HL-60 (cell line): ENCODE data around the gene INTS3.

ENCODE experiments used
- POLR2AphosphoS5 ChIP-seq: IDR thresholded peaks from 2 replicates; pipeline ENCODE4 v1.6.1; 2012; ENCODE audit warnings: low read depth
- TF ChIP-seq, protein P1 (sequence below): IDR thresholded peaks from one replicate; pipeline ENCODE4 v1.5.1; 2011; ENCODE audit warnings: low read length, control low read depth, inconsistent platforms; ENCODE audit not compliant: insufficient read depth

DNA sequence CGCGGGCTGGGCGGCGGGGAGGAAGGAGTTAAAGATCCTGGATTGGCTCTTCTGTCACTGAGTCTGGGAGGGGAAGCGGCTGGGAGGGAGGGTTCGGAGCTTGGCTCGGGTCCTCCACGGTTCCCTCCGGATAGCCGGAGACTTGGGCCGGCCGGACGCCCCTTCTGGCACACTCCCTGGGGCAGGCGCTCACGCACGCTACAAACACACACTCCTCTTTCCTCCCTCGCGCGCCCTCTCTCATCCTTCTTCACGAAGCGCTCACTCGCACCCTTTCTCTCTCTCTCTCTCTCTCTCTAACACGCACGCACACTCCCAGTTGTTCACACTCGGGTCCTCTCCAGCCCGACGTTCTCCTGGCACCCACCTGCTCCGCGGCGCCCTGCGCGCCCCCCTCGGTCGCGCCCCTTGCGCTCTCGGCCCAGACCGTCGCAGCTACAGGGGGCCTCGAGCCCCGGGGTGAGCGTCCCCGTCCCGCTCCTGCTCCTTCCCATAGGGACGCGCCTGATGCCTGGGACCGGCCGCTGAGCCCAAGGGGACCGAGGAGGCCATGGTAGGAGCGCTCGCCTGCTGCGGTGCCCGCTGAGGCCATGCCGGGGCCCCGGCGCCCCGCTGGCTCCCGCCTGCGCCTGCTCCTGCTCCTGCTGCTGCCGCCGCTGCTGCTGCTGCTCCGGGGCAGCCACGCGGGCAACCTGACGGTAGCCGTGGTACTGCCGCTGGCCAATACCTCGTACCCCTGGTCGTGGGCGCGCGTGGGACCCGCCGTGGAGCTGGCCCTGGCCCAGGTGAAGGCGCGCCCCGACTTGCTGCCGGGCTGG, 49.1 kb upstream of the INTS3 start, which contains the start of gene NPR1:
- TF ChIP-seq, protein P1, sequence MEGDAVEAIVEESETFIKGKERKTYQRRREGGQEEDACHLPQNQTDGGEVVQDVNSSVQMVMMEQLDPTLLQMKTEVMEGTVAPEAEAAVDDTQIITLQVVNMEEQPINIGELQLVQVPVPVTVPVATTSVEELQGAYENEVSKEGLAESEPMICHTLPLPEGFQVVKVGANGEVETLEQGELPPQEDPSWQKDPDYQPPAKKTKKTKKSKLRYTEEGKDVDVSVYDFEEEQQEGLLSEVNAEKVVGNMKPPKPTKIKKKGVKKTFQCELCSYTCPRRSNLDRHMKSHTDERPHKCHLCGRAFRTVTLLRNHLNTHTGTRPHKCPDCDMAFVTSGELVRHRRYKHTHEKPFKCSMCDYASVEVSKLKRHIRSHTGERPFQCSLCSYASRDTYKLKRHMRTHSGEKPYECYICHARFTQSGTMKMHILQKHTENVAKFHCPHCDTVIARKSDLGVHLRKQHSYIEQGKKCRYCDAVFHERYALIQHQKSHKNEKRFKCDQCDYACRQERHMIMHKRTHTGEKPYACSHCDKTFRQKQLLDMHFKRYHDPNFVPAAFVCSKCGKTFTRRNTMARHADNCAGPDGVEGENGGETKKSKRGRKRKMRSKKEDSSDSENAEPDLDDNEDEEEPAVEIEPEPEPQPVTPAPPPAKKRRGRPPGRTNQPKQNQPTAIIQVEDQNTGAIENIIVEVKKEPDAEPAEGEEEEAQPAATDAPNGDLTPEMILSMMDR = no peak
- TF ChIP-seq POLR2AphosphoS5 = no peak
